ENCODE data around the gene C2orf72. TPM values are rescaled to one million over a fixed set of nuclear protein-coding genes. Genes with fewer than 3 reads are reported as not detected.

Gene C2orf72
- total and polyA plus RNA-seq, 2 of the 13 experiments (the other 11 are each of a cell fraction or from before 2014, with no cell fraction given): 147 to 203 TPM

DNA sequence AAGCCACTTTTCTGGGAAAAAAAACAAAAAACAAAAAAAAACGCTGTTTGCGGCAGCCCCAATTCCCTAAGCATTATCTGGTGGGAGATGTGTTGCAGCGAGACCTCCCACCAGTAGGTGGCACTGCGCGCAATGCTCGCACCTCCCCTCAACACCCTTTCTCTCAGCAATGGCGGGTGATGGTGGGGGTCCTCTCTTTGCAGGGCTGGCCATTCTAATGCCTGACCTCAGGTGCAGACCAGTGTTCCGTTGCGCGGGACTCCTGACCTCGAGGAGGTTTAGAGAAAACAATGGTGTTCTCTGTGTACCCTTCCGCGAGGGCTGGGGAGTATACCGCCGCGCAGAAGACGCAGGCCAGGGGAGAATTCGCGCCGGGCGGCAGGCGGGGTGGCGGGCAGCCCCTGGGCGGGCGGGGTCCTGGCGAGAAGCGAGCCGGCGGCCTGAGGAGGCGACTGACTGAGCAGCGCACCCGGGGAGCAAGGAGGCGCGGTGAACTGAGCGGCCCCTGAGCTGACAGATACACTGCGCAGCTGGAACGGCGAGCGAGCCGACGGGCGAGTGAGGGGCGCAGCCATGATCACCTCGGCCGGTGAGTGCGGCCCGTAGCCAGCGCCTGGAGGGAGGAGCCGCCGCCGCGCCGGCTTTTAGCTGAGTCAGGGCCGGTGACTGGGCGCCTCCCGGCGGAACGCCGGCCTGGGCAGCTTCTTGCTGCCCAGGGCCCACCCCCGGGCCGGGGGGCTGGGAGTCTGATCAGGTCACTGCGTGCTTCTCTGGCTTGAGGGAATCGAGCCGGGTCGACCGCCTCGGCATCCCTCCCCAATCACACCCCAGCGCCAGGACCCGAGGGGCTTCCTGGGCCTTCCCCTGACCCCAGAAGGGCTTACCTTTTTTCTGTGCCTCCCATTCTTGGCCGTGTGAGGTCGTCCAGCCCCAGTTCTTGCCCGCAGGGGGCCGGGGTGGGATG, 19.4 kb downstream of the C2orf72 start, which contains the start of gene PSMD1 (continued):
- TF ChIP-seq FOXA1 (IDR thresholded peaks at IDR 0.05): no peak
- TF ChIP-seq FOXA1 (CRISPR knock-in tag; IDR thresholded peaks at IDR 0.05): peak; percentile 45; the same call in 1 of the 2 replicates
- TF ChIP-seq ZNF816 (CRISPR knock-in tag; IDR thresholded peaks at IDR 0.05; ENCODE audit: borderline replicate concordance): 0 out of 2 replicates have a peak, but pooled peaks have one; percentile 67
- peak; percentile 40 for TF ChIP-seq RXRB (CRISPR knock-in tag; IDR thresholded peaks at IDR 0.05; ENCODE audit: borderline replicate concordance)
- TF ChIP-seq FLYWCH1 (CRISPR knock-in tag; IDR thresholded peaks at IDR 0.05): no peak
- no peak for TF ChIP-seq ZNF672 (CRISPR knock-in tag; IDR thresholded peaks at IDR 0.05)
- no peak; the same call in 1 of the 2 replicates for TF ChIP-seq ATAD3A (CRISPR knock-in tag; IDR thresholded peaks at IDR 0.05)
- TF ChIP-seq KLF9 (CRISPR knock-in tag; IDR thresholded peaks at IDR 0.05; ENCODE audit: low read depth): no peak
- TF ChIP-seq RFXAP (CRISPR knock-in tag; IDR thresholded peaks at IDR 0.05; ENCODE audit: borderline replicate concordance): no peak
- TF ChIP-seq TGIF2 (CRISPR knock-in tag; IDR thresholded peaks at IDR 0.05): peak; percentile 52
- peak; percentile 71; the same call in 1 of the 2 replicates for TF ChIP-seq REPIN1 (CRISPR knock-in tag; IDR thresholded peaks at IDR 0.05; ENCODE audit: borderline replicate concordance, low read depth)
- TF ChIP-seq, protein P1, sequence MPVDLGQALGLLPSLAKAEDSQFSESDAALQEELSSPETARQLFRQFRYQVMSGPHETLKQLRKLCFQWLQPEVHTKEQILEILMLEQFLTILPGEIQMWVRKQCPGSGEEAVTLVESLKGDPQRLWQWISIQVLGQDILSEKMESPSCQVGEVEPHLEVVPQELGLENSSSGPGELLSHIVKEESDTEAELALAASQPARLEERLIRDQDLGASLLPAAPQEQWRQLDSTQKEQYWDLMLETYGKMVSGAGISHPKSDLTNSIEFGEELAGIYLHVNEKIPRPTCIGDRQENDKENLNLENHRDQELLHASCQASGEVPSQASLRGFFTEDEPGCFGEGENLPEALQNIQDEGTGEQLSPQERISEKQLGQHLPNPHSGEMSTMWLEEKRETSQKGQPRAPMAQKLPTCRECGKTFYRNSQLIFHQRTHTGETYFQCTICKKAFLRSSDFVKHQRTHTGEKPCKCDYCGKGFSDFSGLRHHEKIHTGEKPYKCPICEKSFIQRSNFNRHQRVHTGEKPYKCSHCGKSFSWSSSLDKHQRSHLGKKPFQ (CRISPR knock-in tag; IDR thresholded peaks at IDR 0.05; ENCODE audit: insufficient replicate concordance): no peak
- TF ChIP-seq KDM5B (CRISPR knock-in tag; IDR thresholded peaks at IDR 0.05; ENCODE audit: borderline replicate concordance): peak; percentile 88; the same call in 1 of the 2 replicates
- TF ChIP-seq, protein P2, sequence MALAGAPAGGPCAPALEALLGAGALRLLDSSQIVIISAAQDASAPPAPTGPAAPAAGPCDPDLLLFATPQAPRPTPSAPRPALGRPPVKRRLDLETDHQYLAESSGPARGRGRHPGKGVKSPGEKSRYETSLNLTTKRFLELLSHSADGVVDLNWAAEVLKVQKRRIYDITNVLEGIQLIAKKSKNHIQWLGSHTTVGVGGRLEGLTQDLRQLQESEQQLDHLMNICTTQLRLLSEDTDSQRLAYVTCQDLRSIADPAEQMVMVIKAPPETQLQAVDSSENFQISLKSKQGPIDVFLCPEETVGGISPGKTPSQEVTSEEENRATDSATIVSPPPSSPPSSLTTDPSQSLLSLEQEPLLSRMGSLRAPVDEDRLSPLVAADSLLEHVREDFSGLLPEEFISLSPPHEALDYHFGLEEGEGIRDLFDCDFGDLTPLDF (CRISPR knock-in tag; IDR thresholded peaks at IDR 0.05): 0 out of 2 replicates have a peak, but pooled peaks have one; percentile 51
- TF ChIP-seq FOSL1 (CRISPR knock-in tag; IDR thresholded peaks at IDR 0.05; ENCODE audit: borderline replicate concordance): no peak
- TF ChIP-seq ZNF569 (CRISPR knock-in tag; IDR thresholded peaks at IDR 0.05; ENCODE audit: borderline replicate concordance): no peak; the same call in 1 of the 2 replicates
- TF ChIP-seq, protein P3, sequence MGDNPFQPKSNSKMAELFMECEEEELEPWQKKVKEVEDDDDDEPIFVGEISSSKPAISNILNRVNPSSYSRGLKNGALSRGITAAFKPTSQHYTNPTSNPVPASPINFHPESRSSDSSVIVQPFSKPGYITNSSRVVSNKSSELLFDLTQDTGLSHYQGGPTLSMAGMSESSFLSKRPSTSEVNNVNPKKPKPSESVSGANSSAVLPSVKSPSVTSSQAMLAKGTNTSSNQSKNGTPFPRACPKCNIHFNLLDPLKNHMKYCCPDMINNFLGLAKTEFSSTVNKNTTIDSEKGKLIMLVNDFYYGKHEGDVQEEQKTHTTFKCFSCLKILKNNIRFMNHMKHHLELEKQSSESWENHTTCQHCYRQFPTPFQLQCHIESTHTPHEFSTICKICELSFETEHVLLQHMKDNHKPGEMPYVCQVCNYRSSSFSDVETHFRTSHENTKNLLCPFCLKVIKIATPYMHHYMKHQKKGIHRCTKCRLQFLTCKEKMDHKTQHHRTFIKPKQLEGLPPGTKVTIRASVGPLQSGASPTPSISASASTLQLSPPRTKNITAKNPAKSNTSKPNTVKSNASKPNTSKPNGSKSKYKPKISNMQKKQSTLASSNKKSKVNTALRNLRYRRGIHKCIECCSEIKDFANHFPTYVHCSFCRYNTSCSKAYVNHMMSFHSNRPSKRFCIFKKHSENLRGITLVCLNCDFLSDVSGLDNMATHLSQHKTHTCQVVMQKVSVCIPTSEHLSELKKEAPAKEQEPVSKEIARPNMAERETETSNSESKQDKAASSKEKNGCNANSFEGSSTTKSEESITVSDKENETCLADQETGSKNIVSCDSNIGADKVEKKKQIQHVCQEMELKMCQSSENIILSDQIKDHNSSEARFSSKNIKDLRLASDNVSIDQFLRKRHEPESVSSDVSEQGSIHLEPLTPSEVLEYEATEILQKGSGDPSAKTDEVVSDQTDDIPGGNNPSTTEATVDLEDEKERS (CRISPR knock-in tag; IDR thresholded peaks at IDR 0.05): no peak
- no peak for TF ChIP-seq ZNF644 (CRISPR knock-in tag; IDR thresholded peaks at IDR 0.05; ENCODE audit: low read depth)
- 0 out of 2 replicates have a peak, but pooled peaks have one; percentile 45 for TF ChIP-seq ZFP62 (CRISPR knock-in tag; IDR thresholded peaks at IDR 0.05)
- TF ChIP-seq MAX (IDR thresholded peaks at IDR 0.05): no peak
- no peak; the same call in 1 of the 2 replicates for TF ChIP-seq MYNN (CRISPR knock-in tag; IDR thresholded peaks at IDR 0.05; ENCODE audit: low read depth)

Data from HepG2 (cell line).